GM23338 (cell line): Measurements from ENCODE around the gene SORL1-AS1.

Experiments
- ATAC-seq: fragments of 200-7000 bp; cut with Tn5 transposase; 3 replicates; pipeline ENCODE4 v1.9.1; 2020
- DNase-seq: peaks from one replicate; pipeline ENCODE4 v3.0.0-alpha.2; 2015; ENCODE audit warnings: low spot score
- H2AFZ ChIP-seq: fragments of 200-600 bp; sonication (generic); 2 replicates; pipeline ENCODE4 v1.8.0; 2016; ENCODE audit warnings: antibody characterized with exemption, mild to moderate bottlenecking, moderate library complexity
- H3F3A ChIP-seq: fragments of 200-600 bp; sonication (generic); replicated peaks from 2 replicates; pipeline ENCODE4 v1.8.0; 2017; ENCODE audit warnings: antibody characterized with exemption, mixed run types, low read depth
- H3K27ac ChIP-seq: fragments of 200-600 bp; sonication (generic); 2 replicates; pipeline ENCODE4 v1.6.1; 2016; ENCODE audit warnings: low read depth
- H3K27me3 ChIP-seq: fragments of 200-600 bp; sonication (generic); 2 replicates; pipeline ENCODE4 v1.8.0; 2016; ENCODE audit warnings: mild to moderate bottlenecking, mixed run types, moderate library complexity; ENCODE audit not compliant: insufficient read depth
- H3K36me3 ChIP-seq: fragments of 200-600 bp; sonication (generic); 2 replicates; pipeline ENCODE4 v1.8.0; 2016; ENCODE audit warnings: mild to moderate bottlenecking; ENCODE audit not compliant: insufficient read depth
- H3K4me1 ChIP-seq: fragments of 200-600 bp; sonication (generic); 2 replicates; pipeline ENCODE4 v1.8.0; 2016; ENCODE audit warnings: mild to moderate bottlenecking, moderate library complexity; ENCODE audit not compliant: insufficient read depth
- H3K4me2 ChIP-seq: fragments of 200-600 bp; sonication (generic); 2 replicates; pipeline ENCODE4 v1.7.1; 2017; ENCODE audit warnings: mixed run types
- H3K4me3 ChIP-seq: fragments of 200-600 bp; sonication (generic); 2 replicates; pipeline ENCODE4 v1.6.1; 2016; ENCODE audit warnings: mixed run types
- H3K79me2 ChIP-seq: fragments of 200-600 bp; sonication (generic); replicated peaks from 2 replicates; pipeline ENCODE4 v1.8.0; 2017; ENCODE audit warnings: mild to moderate bottlenecking; ENCODE audit not compliant: insufficient read depth
- H3K9me2 ChIP-seq: fragments of 200-600 bp; sonication (generic); 2 replicates; pipeline ENCODE4 v1.8.0; 2017; ENCODE audit not compliant: insufficient read depth
- H4K20me1 ChIP-seq: fragments of 200-600 bp; sonication (generic); replicated peaks from 2 replicates; pipeline ENCODE4 v1.8.0; 2017; ENCODE audit warnings: mild to moderate bottlenecking; ENCODE audit not compliant: insufficient read depth
- H3K27ac Mint-ChIP-seq: 2 replicates; pipeline ENCODE4 v1.8.0; 2020; ENCODE audit warnings: inconsistent platforms, mild to moderate bottlenecking, moderate library complexity, mixed read lengths
- H3K27me3 Mint-ChIP-seq: 3 replicates; pipeline ENCODE4 v1.8.0; 2022; ENCODE audit warnings: low read depth, mild to moderate bottlenecking, moderate library complexity, mixed read lengths, inconsistent platforms; ENCODE audit not compliant: insufficient read depth, poor library complexity
- H3K36me3 Mint-ChIP-seq: 3 replicates; pipeline ENCODE4 v1.8.0; 2021; ENCODE audit warnings: low read depth, mild to moderate bottlenecking, inconsistent platforms, moderate library complexity, mixed read lengths
- H3K4me1 Mint-ChIP-seq: 3 replicates; pipeline ENCODE4 v1.8.0; 2020; ENCODE audit warnings: mild to moderate bottlenecking, inconsistent platforms, mixed read lengths
- H3K4me3 Mint-ChIP-seq: 3 replicates; pipeline ENCODE4 v1.8.0; 2021; ENCODE audit warnings: moderate library complexity, mild to moderate bottlenecking, inconsistent platforms, mixed read lengths
- H3K9me3 Mint-ChIP-seq: 3 replicates; pipeline ENCODE4 v1.8.0; 2020; ENCODE audit warnings: moderate library complexity, mild to moderate bottlenecking, inconsistent platforms, mixed read lengths
- CTCF ChIP-seq, 2 experiments: fragments of 200-600 bp in 1 of 2; sonication (generic) in 1 of 2; conservative IDR thresholded peaks; 2 replicates each; pipeline versions ENCODE4 v1.5.1 to v1.6.1; 2016 to 2017; ENCODE audit warnings: antibody characterized with exemption in 2 of 2, low read depth in 2 of 2, mild to moderate bottlenecking in 2 of 2, moderate library complexity in 1 of 2
- ETS1 ChIP-seq: IDR thresholded peaks from 2 replicates; pipeline ENCODE4 v1.6.1; 2016; ENCODE audit warnings: antibody characterized with exemption
- JUNB ChIP-seq: IDR thresholded peaks from one replicate; pipeline ENCODE4 v1.6.1; 2016; ENCODE audit warnings: antibody characterized with exemption; ENCODE audit not compliant: unreplicated experiment
- REST ChIP-seq: IDR thresholded peaks from one replicate; pipeline ENCODE4 v1.6.1; 2018; ENCODE audit warnings: antibody characterized with exemption; ENCODE audit not compliant: unreplicated experiment
- STAT1 ChIP-seq: IDR thresholded peaks from one replicate; pipeline ENCODE4 v1.6.1; 2016; ENCODE audit warnings: antibody characterized with exemption; ENCODE audit not compliant: unreplicated experiment
- ZNF114 ChIP-seq: fragments of 250-450 bp; sonication (Bioruptor Pico); IDR thresholded peaks from 2 replicates; pipeline ENCODE4 v1.5.0; 2020; ENCODE audit warnings: mild to moderate bottlenecking, moderate library complexity
- ZNF331 ChIP-seq: fragments of 250-450 bp; sonication (Bioruptor Pico); IDR thresholded peaks from 2 replicates; pipeline ENCODE4 v1.5.0; 2020; ENCODE audit warnings: low read depth, mild to moderate bottlenecking, moderate library complexity

The SORL1-AS1 gene

GRCh38 chr11:121439759-121440158, 13.0 kb downstream of the SORL1-AS1 start (continued):
- TF ChIP-seq ETS1, result no peak

- no peak for DNase-seq
- peaks cover 9% of the 10 kb centered on the region; the same call in 1 of the 2 replicates for H3K9me2 ChIP-seq
- H3K4me2 ChIP-seq, result no peak overlapping the region
- 0 out of 2 replicates have a peak, but pooled peaks cover 2% of the 10 kb centered on the region for H3F3A ChIP-seq
- no peaks in the 10 kb centered on the region for H3K36me3 ChIP-seq
- H3K9me3 Mint-ChIP-seq, result no peaks in the 10 kb centered on the region
- no peaks in the 10 kb centered on the region for H3K36me3 Mint-ChIP-seq
- no peak for ATAC-seq
- no peaks in the 10 kb centered on the region for H3K27me3 ChIP-seq
- no peak overlapping the region for H3K4me3 ChIP-seq
- H3K27ac Mint-ChIP-seq, result no peak overlapping the region
- H2AFZ ChIP-seq, result no peak overlapping the region
- no peak overlapping the region for H3K27ac ChIP-seq
- no peaks in the 10 kb centered on the region for H3K27me3 Mint-ChIP-seq
- H3K79me2 ChIP-seq, result no peaks in the 10 kb centered on the region
- H3K4me1 ChIP-seq, result no peaks in the 10 kb centered on the region
- H3K4me3 Mint-ChIP-seq, result no peak overlapping the region
- no peaks in the 10 kb centered on the region for H4K20me1 ChIP-seq
- TF ChIP-seq CTCF (conservative IDR thresholded peaks at IDR 0.05; ENCODE audit: low read depth in 2 of 2), result no peak
- no peak for TF ChIP-seq ETS1
- no peak for TF ChIP-seq STAT1
- no peak for TF ChIP-seq REST
- no peak for TF ChIP-seq ZNF114 (CRISPR knock-in tag)
- no peak for TF ChIP-seq ZNF331
- no peak for TF ChIP-seq JUNB
- peaks cover 8% of the 10 kb centered on the region for H3K4me1 Mint-ChIP-seq
These were observed 13.4 kb downstream of the SORL1-AS1 start for GRCh38 chr11:121439337-121439736.
